Neuronal stem cell (in vitro differentiated cells): ENCODE measurements around the gene PSMA8.
"Not testable (repeated sequence)": the region's sequence is repeated elsewhere in the genome, so short reads cannot be mapped to it uniquely, and the experiment has no call there.

ENCODE experiments used
- DNase-seq: peaks from one replicate; pipeline ENCODE4 v3.0.0-alpha.2; 2013; ENCODE audit warnings: low spot score
- H2AFZ ChIP-seq: one replicate; pipeline ENCODE4 v1.6.1; 2013; ENCODE audit warnings: mild to moderate bottlenecking, low read length, inconsistent platforms
- H2AK5ac ChIP-seq: 2 replicates; pipeline ENCODE4 v1.6.1; 2013; ENCODE audit warnings: low read depth, mild to moderate bottlenecking, inconsistent platforms, low read length, moderate library complexity, mixed read lengths
- H2BK120ac ChIP-seq: 2 replicates; pipeline ENCODE4 v1.6.1; 2013; ENCODE audit warnings: low read depth, mild to moderate bottlenecking, inconsistent platforms, low read length, moderate library complexity, mixed read lengths
- H2BK12ac ChIP-seq: one replicate; pipeline ENCODE4 v1.6.1; 2013; ENCODE audit warnings: low read length, inconsistent platforms
- H2BK15ac ChIP-seq: 2 replicates; pipeline ENCODE4 v1.6.1; 2013; ENCODE audit warnings: mild to moderate bottlenecking, low read length, inconsistent platforms, mixed read lengths
- H2BK5ac ChIP-seq: one replicate; pipeline ENCODE4 v1.6.1; 2013; ENCODE audit warnings: inconsistent platforms, mild to moderate bottlenecking, low read length, moderate library complexity
- H3K14ac ChIP-seq: one replicate; pipeline ENCODE4 v1.6.1; 2013; ENCODE audit warnings: low read length, inconsistent platforms
- H3K18ac ChIP-seq: 2 replicates; pipeline ENCODE4 v1.6.1; 2013; ENCODE audit warnings: low read length, inconsistent platforms
- H3K23ac ChIP-seq: 2 replicates; pipeline ENCODE4 v1.6.1; 2013; ENCODE audit warnings: low read depth, mild to moderate bottlenecking, mixed read lengths, low read length, inconsistent platforms; ENCODE audit not compliant: poor library complexity
- H3K27ac ChIP-seq: replicated peaks from 3 replicates; pipeline ENCODE4 v1.5.1; 2013; ENCODE audit warnings: low read length, inconsistent platforms
- H3K27me3 ChIP-seq, 3 experiments: 2 replicates each; pipeline ENCODE4 v1.6.1; 2013; ENCODE audit warnings: low read length in 3 of 3, mild to moderate bottlenecking in 2 of 3, inconsistent platforms in 1 of 3, low read depth in 1 of 3, mixed read lengths in 1 of 3, moderate library complexity in 1 of 3; ENCODE audit not compliant: control insufficient read depth in 3 of 3, insufficient read depth in 3 of 3
- H3K36me3 ChIP-seq, 2 donors: replicated peaks in 1 of 2; 2 replicates each; pipeline ENCODE4 v1.6.1; 2013; ENCODE audit warnings: low read length in 2 of 2; ENCODE audit not compliant: control insufficient read depth in 2 of 2, insufficient read depth in 2 of 2
- H3K4ac ChIP-seq: 2 replicates; pipeline ENCODE4 v1.6.1; 2013; ENCODE audit warnings: inconsistent platforms, mild to moderate bottlenecking, low read length, moderate library complexity
- H3K4me1 ChIP-seq, 2 donors: 1 replicate in 1 of 2; 2 replicates in 1 of 2; pipeline ENCODE4 v1.6.1; 2013; ENCODE audit warnings: low read length in 2 of 2, low read depth in 1 of 2; ENCODE audit not compliant: control insufficient read depth in 2 of 2, insufficient read depth in 1 of 2
- H3K4me2 ChIP-seq: one replicate; pipeline ENCODE4 v1.6.1; 2013; ENCODE audit warnings: mild to moderate bottlenecking, low read length, inconsistent platforms; ENCODE audit not compliant: insufficient read depth, poor library complexity, severe bottlenecking
- H3K4me3 ChIP-seq, 2 donors: 2 replicates each; pipeline ENCODE4 v1.5.1; 2013; ENCODE audit warnings: low read length in 2 of 2, mild to moderate bottlenecking in 2 of 2, inconsistent platforms in 1 of 2, moderate library complexity in 1 of 2
- H3K79me1 ChIP-seq: one replicate; pipeline ENCODE4 v1.6.1; 2013; ENCODE audit warnings: low read depth, mild to moderate bottlenecking, inconsistent platforms, low read length, moderate library complexity
- H3K9ac ChIP-seq: one replicate; pipeline ENCODE4 v1.6.1; 2013; ENCODE audit warnings: mild to moderate bottlenecking, low read depth, low read length, inconsistent platforms; ENCODE audit not compliant: poor library complexity
- H3K9me3 ChIP-seq, 2 donors: replicated peaks in 1 of 2; 2 replicates each; pipeline versions ENCODE3 to v1.6.1; 2013; ENCODE audit warnings: low read length in 2 of 2, mild to moderate bottlenecking in 2 of 2, inconsistent platforms in 1 of 2, low read depth in 1 of 2, mixed read lengths in 1 of 2, moderate library complexity in 1 of 2; ENCODE audit not compliant: control insufficient read depth in 2 of 2, insufficient read depth in 1 of 2
- H4K8ac ChIP-seq: one replicate; pipeline ENCODE4 v1.6.1; 2013; ENCODE audit warnings: low read depth, mild to moderate bottlenecking, inconsistent platforms, low read length, moderate library complexity
- H4K91ac ChIP-seq: one replicate; pipeline ENCODE4 v1.6.1; 2013; ENCODE audit warnings: low read length, low read depth, mild to moderate bottlenecking, inconsistent platforms; ENCODE audit not compliant: poor library complexity
- WGBS, 2 donors: extraction: QIAGEN DNeasy Blood & Tissue Kit; methylation state at CpG; one replicate each; pipeline ENCODE4 v1.1.7; 2013; ENCODE audit warnings: missing lambda C conversion rate in 2 of 2, mixed read lengths in 1 of 2; ENCODE audit not compliant: insufficient read length in 2 of 2, insufficient replicate concordance in 1 of 2; ENCODE audit errors: extremely low coverage in 2 of 2; 5-methylcytosine and 5-hydroxymethylcytosine counted together

Gene PSMA8

GRCh38 chr18:26190506-26190905 is 56.8 kb downstream of the PSMA8 start:
- no peak overlapping the region for H3K18ac ChIP-seq
- no peaks in the 10 kb centered on the region for H3K27me3 ChIP-seq
- H2AFZ ChIP-seq = no peak overlapping the region
- H3K79me1 ChIP-seq = no peaks in the 10 kb centered on the region
- no peak overlapping the region for H3K4me2 ChIP-seq
- no peak overlapping the region for H3K4me3 ChIP-seq
- H2AK5ac ChIP-seq = no peak overlapping the region
- H4K91ac ChIP-seq = no peak overlapping the region
- H2BK12ac ChIP-seq = no peak overlapping the region
- no peak overlapping the region for H2BK15ac ChIP-seq
- H3K4me1 ChIP-seq = no peaks in the 10 kb centered on the region
- no peak overlapping the region for H2BK120ac ChIP-seq
- H2BK5ac ChIP-seq = no peak overlapping the region
- no peak overlapping the region for H4K8ac ChIP-seq
- H3K23ac ChIP-seq = no peak overlapping the region
- no peaks in the 10 kb centered on the region for H3K9me3 ChIP-seq
- H3K4ac ChIP-seq = no peak overlapping the region
- no CpG with 5 or more reads among the region's 8 CpGs for WGBS, 2 donors
- no peak overlapping the region for H3K9ac ChIP-seq
- no peaks in the 10 kb centered on the region for H3K36me3 ChIP-seq
- no peak for DNase-seq
- H3K27ac ChIP-seq = no peak overlapping the region
- no peak overlapping the region for H3K14ac ChIP-seq

- H2AFZ ChIP-seq = no peak overlapping the region
- no peaks in the 10 kb centered on the region for H3K4me1 ChIP-seq
- H2AK5ac ChIP-seq = no peak overlapping the region
- H3K9ac ChIP-seq = no peak overlapping the region
- no peaks in the 10 kb centered on the region for H3K79me1 ChIP-seq
- H4K8ac ChIP-seq = no peak overlapping the region
- H3K9me3 ChIP-seq = no peaks in the 10 kb centered on the region
- WGBS, 2 donors = no CpG with 5 or more reads among the region's 1 CpG
- no peak overlapping the region for H3K23ac ChIP-seq
- H3K4me2 ChIP-seq = no peak overlapping the region
- H2BK5ac ChIP-seq = no peak overlapping the region
- H2BK15ac ChIP-seq = no peak overlapping the region
- no peak overlapping the region for H2BK120ac ChIP-seq
- no peaks in the 10 kb centered on the region for H3K36me3 ChIP-seq
- H2BK12ac ChIP-seq = no peak overlapping the region
- H3K27me3 ChIP-seq = no peaks in the 10 kb centered on the region
- no peak overlapping the region for H4K91ac ChIP-seq
- DNase-seq = no peak
- no peak overlapping the region for H3K4me3 ChIP-seq
- no peak overlapping the region for H3K14ac ChIP-seq
- H3K4ac ChIP-seq = no peak overlapping the region
- H3K27ac ChIP-seq = no peak overlapping the region
- H3K18ac ChIP-seq = no peak overlapping the region
Observed at GRCh38 chr18:26192233-26192632, 58.6 kb downstream of the PSMA8 start.

GRCh38 chr18:26196605-26197004 is 62.9 kb downstream of the PSMA8 start:
- Histone ChIP-seq H3K79me1 (no peaks in the 10 kb centered on the region), H2AFZ (no peak overlapping the region)
- no CpG with 5 or more reads among the region's 3 CpGs for WGBS, 2 donors

GRCh38 chr18:26202001-26202400 is 68.3 kb downstream of the PSMA8 start:
- not testable (repeated sequence) for H4K8ac ChIP-seq, H3K4ac ChIP-seq, H3K36me3 ChIP-seq, H3K9me3 ChIP-seq, H2BK15ac ChIP-seq, H3K4me2 ChIP-seq, H3K18ac ChIP-seq, H2BK120ac ChIP-seq, DNase-seq, H2AK5ac ChIP-seq, H2AFZ ChIP-seq, H4K91ac ChIP-seq, H3K27ac ChIP-seq, H3K4me1 ChIP-seq, H2BK5ac ChIP-seq, H2BK12ac ChIP-seq, H3K23ac ChIP-seq, H3K27me3 ChIP-seq, H3K9ac ChIP-seq, H3K14ac ChIP-seq, H3K4me3 ChIP-seq, H3K79me1 ChIP-seq
- no CpG with 5 or more reads among the region's 9 CpGs for WGBS, 2 donors

More at GRCh38 chr18:26196605-26197004, 62.9 kb downstream of the PSMA8 start:
- Histone ChIP-seq H3K27ac (no peak overlapping the region), H3K27me3 (no peaks in the 10 kb centered on the region), H2BK12ac (no peak overlapping the region), H2BK15ac (no peak overlapping the region), H3K36me3 (no peaks in the 10 kb centered on the region), H4K91ac (no peak overlapping the region), H3K9ac (no peak overlapping the region), H3K4me1 (no peaks in the 10 kb centered on the region), H2AK5ac (no peak overlapping the region), H3K23ac (no peak overlapping the region), H3K9me3 (no peaks in the 10 kb centered on the region), H3K4me3 (no peak overlapping the region), H3K14ac (no peak overlapping the region), H2BK120ac (no peak overlapping the region), H3K4me2 (no peak overlapping the region), H4K8ac (no peak overlapping the region), H3K4ac (no peak overlapping the region), H2BK5ac (no peak overlapping the region), H3K18ac (no peak overlapping the region)
- no peak for DNase-seq
